ENCODE results near the gene NHLH1. TPM values are rescaled to one million over a fixed set of nuclear protein-coding genes. Genes with fewer than 3 reads are reported as not detected.

NHLH1 gene
- 0.59 TPM for polyA plus RNA-seq (ENCODE audit: insufficient read length)

GRCh38 chr1:160366731-160367515 is at the start of gene NHLH1:
TSS of gene NHLH1 (plus strand) at chr1:160367071. CDS start at chr1:160370732, 3,661 bp downstream.
- no peak for DNase-seq (ENCODE audit: low read depth)

DNA sequence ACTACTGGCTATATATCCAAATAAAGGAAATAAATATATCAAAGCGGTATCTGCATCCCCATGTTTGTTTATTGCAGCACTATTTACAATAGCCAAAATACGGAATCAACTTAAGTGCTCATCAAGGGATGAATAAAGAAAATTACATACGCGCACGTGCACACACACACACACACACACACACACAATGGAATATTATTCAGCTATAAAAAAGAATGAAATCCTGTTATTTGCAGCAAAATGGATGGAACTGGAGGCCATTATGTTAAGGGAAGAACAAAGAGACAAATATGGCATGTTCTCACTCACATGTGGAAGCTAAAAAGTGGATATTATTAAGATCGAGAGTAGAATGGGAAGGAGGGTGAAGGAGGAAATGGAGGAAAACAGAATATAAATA is 44.0 kb upstream of the NHLH1 start:
- DNase-seq (ENCODE audit: low read depth), result no peak

- DNase-seq (ENCODE audit: low read depth), result no peak
Measured at GRCh38 chr1:160325252-160325651, 41.6 kb upstream of the NHLH1 start.

DNA sequence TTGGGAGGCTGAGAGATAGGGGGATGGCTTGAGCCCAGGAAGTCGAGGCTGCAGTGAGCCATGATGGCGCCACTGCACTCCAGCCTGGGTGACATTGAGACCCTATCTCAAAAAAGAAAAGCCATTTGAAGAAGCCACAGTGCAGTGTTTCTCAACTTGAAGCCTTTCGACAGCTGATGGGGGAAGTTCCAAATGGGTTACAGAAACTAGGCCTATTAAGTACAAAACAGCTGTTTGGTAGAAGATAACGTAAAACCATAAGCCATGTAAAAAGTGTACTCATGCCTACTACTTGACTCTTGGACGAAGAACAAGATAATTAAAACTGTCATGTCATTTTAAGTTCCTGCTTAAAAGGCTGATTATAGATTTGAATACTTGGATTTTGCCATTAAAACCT is 40.5 kb upstream of the NHLH1 start:
- no peak for DNase-seq (ENCODE audit: low read depth)

GRCh38 chr1:160328184-160328583 is 38.7 kb upstream of the NHLH1 start:
- DNase-seq (ENCODE audit: low read depth), result no peak

DNA sequence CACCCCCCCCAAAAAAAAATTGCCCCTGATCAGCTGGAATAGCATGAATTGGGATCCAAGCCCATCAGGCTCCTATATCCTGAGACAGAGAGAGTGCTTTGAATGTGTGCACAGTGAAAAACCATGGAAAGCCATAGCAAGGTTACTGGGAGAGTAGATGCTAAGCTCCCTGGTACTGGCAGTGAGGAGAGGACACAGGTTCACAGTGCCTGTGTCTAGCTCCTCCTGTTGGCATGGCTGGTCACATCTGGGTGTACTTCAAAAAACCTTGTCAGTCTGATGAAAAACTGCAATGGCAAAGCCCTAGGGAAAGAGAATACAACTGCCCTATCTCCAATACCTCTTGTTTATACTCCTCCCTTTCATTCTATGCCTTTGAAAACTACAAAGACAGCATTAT is 36.8 kb upstream of the NHLH1 start:
- DNase-seq (ENCODE audit: low read depth), result no peak

DNA sequence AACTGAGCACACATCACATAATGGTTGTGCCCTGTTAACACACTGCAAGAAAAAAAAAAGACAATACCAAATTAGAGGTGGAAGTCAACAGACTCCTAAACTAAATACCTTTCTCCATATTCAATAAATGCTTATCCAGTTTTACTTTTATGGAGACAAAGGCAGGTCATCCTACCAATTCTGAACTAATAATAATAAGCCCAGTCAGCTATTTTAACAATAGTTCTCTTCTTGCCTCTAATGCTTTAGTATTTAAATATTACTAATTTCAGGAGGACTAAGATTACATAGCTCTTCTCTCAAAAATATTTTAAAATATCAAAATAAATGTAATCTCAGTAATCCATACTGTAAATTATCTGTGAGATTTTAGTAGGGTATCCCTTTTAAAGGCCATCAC is 34.4 kb upstream of the NHLH1 start:
- DNase-seq (ENCODE audit: low read depth), result no peak

- no peak for DNase-seq (ENCODE audit: low read depth)
Measured at GRCh38 chr1:160338580-160338979, 28.3 kb upstream of the NHLH1 start.

- no peak for DNase-seq (ENCODE audit: low read depth)
Measured at GRCh38 chr1:160340146-160340545, 26.7 kb upstream of the NHLH1 start.

GRCh38 chr1:160340866-160341265 is 26.0 kb upstream of the NHLH1 start:
- DNase-seq (ENCODE audit: low read depth), result no peak

GRCh38 chr1:160342526-160342925 is 24.3 kb upstream of the NHLH1 start:
- no peak for DNase-seq (ENCODE audit: low read depth)

GRCh38 chr1:160342953-160343869 is 23.7 kb upstream of the NHLH1 start, which contains the start of the genes COPA and NCSTN:
TSS of gene COPA (minus strand) at chr1:160343250. CDS start at chr1:160343170, 80 bp downstream.
TSS of gene NCSTN (plus strand) at chr1:160343383. CDS start at chr1:160343397, 14 bp downstream.
- peak; percentile 90 for DNase-seq (ENCODE audit: low read depth)

DNA sequence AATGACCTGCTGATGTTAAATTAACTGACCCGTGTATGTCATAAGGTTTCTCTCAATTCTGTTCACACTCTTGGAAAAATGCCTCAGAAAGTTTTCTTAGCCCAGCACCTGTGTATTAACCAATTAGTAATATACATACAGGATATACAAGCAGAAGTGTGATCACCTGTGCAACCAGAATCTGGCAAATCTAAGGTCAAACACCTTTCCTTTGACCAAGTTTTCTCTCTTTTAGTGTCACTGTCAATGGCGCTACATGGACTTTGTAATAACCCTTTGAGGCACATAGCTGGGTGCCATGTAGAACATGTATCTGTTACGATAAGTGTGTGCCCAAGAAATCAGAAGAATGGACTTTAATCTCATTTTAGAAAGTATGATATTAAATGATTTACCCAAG is 22.6 kb upstream of the NHLH1 start:
- DNase-seq (ENCODE audit: low read depth), result no peak

DNA sequence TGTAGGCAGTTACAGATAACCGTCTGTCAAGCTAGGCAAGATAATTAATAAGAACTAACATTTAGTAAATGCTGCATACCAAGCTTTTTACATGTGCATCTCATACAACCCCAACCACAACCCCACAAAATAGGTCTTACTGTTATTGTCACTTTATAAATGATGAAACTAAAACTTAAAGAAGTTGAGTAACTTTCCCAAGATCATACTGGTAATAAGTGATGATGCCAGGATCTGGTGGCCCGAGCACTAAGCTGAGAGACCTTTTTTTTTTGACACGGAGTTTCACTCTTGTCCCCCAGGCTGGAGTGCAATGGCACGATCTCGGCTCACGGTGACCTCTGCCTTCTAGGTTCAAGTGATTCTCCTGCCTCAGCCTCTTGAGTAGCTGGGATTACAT is 21.9 kb upstream of the NHLH1 start:
- DNase-seq (ENCODE audit: low read depth), result no peak

DNA sequence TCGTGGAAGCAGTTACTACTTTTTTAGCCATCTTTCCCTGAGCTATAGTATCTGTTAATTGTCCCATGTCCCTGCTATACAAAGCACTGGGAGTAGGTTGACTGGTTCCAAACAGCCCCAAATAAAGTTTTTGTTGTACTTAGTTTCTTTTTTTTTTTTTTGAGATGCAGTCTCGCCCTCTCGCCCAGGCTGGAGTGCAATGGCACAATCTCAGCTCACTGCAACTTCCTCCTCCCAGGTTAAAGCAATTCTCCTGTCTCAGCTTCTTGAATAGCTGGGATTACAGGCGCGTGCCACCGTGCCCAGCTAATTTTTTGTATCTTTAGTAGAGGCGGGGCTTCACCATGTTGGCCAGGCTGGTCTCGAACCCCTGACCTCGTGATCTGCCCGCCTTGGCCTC is 20.4 kb upstream of the NHLH1 start:
- DNase-seq (ENCODE audit: low read depth), result no peak

- no peak for DNase-seq (ENCODE audit: low read depth)
Measured at GRCh38 chr1:160346958-160347357, 19.9 kb upstream of the NHLH1 start.

- no peak for DNase-seq (ENCODE audit: low read depth)
Measured at GRCh38 chr1:160351629-160352028, 15.2 kb upstream of the NHLH1 start.

DNA sequence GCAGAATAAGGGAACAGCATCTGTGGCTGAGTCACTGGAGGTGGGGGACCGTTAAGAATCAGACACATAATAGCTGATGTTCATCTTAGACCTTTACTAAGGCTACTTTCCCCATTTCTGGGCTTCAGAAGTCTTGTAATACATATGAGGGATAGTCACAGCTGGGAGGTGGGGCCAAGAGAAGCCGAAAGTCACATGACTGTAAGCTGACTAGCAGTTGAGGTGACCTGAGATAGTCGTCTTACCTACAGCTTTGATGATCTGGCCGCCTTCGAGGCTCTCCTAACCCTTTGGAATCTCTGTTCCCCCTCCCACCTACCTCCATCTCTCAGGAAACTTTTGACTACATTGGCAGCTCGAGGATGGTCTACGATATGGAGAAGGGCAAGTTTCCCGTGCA is 14.3 kb upstream of the NHLH1 start:
- no peak for DNase-seq (ENCODE audit: low read depth)

GRCh38 chr1:160353223-160353622 is 13.6 kb upstream of the NHLH1 start:
- DNase-seq (ENCODE audit: low read depth), result no peak

DNA sequence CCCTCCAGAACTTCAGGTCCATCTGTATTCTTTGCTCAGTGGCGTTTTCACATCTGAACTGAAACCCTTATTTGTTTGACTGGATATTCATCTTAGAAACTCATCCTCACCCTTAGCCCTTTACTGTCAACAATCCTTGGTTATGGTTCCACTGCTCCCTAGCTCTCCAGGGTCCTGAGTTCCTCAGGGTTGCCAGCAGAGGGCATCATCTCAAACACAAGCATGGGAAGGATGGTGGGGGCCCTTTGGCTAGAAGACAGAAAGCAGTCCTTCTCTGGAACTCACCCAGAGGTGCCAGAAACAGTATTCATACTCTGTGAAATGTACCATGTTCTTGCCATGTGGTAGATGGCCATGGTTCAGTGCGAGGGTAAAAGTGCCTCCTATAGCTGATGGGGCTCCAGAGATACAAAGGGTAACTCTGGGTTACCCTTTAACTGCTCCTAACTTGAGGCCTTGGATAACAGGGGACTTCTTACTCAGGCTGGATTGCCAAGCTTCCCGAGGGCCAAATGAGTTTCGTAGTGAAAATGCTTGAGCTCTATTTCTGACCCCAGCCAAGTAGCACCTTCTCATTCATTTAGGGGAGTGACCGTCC is 12.4 kb upstream of the NHLH1 start:
- DNase-seq (ENCODE audit: low read depth), result no peak

DNA sequence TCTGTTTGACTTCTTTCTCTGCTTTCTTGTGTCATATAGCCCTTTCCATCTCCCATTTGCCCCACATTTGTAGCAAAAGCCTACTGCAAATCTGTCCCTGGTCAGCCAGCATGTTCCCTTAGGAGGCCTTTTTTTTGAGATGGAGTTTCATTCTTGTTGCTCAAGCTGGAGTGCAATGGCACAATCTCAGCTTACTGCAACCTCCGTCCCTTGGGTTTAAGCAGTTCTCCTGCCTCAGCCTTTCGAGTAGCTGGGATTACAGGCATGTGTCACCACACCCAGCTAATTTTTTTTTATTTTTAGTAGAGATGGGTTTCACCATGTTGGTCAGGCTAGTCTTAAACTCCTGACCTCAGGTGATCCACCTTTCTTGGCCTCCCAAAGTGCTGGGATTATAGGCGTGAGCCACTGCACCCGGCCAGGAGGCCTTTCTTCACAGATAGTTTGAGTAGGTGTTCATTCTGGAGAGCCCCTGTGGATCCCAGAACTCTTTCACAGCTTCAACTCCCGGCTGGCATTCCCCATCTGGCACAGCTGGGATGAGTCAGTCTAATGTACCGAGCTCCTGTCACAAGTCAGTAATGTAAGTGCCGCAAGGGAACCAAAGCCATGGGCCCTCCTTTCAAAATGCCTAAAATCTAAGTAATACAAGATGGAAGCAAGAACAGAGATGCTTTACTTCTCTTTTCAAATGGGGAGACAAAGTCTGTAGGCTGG is 9.4 kb upstream of the NHLH1 start:
- DNase-seq (ENCODE audit: low read depth), result no peak

DNA sequence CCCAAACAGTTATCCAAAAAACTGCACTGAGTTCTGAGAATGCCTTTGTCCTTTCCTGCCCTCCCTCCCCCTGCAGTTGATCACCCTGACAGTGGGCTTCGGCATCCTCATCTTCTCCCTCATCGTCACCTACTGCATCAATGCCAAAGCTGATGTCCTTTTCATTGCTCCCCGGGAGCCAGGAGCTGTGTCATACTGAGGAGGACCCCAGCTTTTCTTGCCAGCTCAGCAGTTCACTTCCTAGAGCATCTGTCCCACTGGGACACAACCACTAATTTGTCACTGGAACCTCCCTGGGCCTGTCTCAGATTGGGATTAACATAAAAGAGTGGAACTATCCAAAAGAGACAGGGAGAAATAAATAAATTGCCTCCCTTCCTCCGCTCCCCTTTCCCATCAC is 8.8 kb upstream of the NHLH1 start:
- no peak for DNase-seq (ENCODE audit: low read depth)
